ENCODE data around the gene DIS3L2. TPM values are rescaled to one million over a fixed set of nuclear protein-coding genes. Genes with fewer than 3 reads are reported as not detected.
"Not testable (repeated sequence)": the region's sequence is repeated elsewhere in the genome, so short reads cannot be mapped to it uniquely, and the experiment has no call there.

DIS3L2 gene
- total RNA-seq, 4 donors from 2014 or later, result 40.6 to 105 (median 43.9) TPM

DNA sequence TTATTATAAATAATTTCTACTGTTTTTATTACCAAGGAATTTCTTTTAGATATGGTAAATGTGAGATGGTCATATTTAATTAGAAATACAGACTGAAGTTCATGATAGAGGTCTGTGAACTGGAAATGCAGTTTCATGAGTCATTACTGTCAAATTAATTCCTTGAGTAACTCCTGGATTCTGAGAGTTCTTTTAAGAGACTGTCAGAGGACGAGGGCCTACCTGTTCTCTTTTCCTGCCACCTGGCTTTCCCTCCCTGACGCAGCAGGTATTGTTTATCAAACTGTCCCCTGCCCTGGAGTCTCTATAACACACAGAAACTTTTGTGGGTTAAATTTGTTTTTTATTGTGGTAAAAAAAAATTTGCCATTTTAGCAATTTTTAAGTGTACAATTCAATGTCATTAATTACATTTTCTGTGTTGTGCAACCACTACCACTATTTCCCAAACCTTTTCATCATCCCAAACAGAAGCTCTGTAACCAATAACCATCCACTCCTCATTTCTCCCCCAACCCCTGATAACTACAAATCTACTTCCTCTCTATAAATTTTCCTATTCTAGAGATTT lies 142.6 kb downstream of the DIS3L2 start:
- Histone ChIP-seq H3K4me3 (no peak overlapping the region), H3K36me3 (no peaks in the 10 kb centered on the region), H3K27me3 (no peaks in the 10 kb centered on the region), H3K4me1 (peaks cover 5% of the 10 kb centered on the region), H3K27ac (no peak overlapping the region), H3K9me3 (no peaks in the 10 kb centered on the region)
- 83% methylated on average over 2 of the region's 2 CpGs for WGBS
- TF ChIP-seq POLR2A (IDR thresholded peaks at IDR 0.05) (no peak), POLR2AphosphoS5 (IDR thresholded peaks at IDR 0.05) (no peak), EP300 (IDR thresholded peaks at IDR 0.05) (no peak)
- TF ChIP-seq, protein P1, sequence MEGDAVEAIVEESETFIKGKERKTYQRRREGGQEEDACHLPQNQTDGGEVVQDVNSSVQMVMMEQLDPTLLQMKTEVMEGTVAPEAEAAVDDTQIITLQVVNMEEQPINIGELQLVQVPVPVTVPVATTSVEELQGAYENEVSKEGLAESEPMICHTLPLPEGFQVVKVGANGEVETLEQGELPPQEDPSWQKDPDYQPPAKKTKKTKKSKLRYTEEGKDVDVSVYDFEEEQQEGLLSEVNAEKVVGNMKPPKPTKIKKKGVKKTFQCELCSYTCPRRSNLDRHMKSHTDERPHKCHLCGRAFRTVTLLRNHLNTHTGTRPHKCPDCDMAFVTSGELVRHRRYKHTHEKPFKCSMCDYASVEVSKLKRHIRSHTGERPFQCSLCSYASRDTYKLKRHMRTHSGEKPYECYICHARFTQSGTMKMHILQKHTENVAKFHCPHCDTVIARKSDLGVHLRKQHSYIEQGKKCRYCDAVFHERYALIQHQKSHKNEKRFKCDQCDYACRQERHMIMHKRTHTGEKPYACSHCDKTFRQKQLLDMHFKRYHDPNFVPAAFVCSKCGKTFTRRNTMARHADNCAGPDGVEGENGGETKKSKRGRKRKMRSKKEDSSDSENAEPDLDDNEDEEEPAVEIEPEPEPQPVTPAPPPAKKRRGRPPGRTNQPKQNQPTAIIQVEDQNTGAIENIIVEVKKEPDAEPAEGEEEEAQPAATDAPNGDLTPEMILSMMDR (IDR thresholded peaks at IDR 0.05), result no peak
- no peak for DNase-seq (ENCODE audit: low spot score in 2 of 2)

GRCh38 chr2:232111551-232111950 lies 150.0 kb downstream of the DIS3L2 start:
- H3K27ac ChIP-seq, result no peak overlapping the region
- no peaks in the 10 kb centered on the region for H3K36me3 ChIP-seq
- no peaks in the 10 kb centered on the region for H3K9me3 ChIP-seq
- no peaks in the 10 kb centered on the region for H3K27me3 ChIP-seq
- TF ChIP-seq POLR2AphosphoS5 (IDR thresholded peaks at IDR 0.05) (no peak), POLR2A (IDR thresholded peaks at IDR 0.05) (no peak), EP300 (IDR thresholded peaks at IDR 0.05) (no peak)
- TF ChIP-seq, protein P1 (IDR thresholded peaks at IDR 0.05), result no peak
- whole genome bisulfite sequencing, result 89% methylated on average over 1 of the region's 1 CpG
- no peak for DNase-seq (ENCODE audit: low spot score in 2 of 2)
- no peaks in the 10 kb centered on the region for H3K4me1 ChIP-seq
- no peak overlapping the region for H3K4me3 ChIP-seq

DNA sequence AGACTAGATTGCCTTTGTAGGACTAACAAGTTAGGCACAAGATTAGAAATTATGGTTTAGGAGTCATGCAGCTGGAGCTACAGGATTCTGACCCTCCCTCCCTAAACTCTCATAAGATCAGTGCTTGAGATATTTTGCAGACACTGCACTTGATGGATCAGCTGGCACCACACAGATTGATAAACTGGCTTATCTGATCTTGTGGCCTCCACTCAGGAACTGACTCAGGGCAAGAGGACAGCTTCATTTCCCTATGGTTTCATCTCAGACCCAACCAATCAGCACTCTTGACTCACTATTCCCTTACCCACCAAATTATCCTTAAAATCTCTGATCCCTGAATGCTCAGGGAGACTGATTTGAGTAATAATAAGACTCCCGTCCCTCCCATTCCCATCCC lies 152.3 kb downstream of the DIS3L2 start:
- no peak overlapping the region for H3K27ac ChIP-seq
- WGBS, result 70% methylated on average over 1 of the region's 1 CpG

GRCh38 chr2:232115728-232116361 lies 154.3 kb downstream of the DIS3L2 start:
- H3K27me3 ChIP-seq; H3K36me3 ChIP-seq; H3K27ac ChIP-seq; H3K4me1 ChIP-seq; DNase-seq (ENCODE audit: low spot score in 2 of 2); H3K4me3 ChIP-seq; H3K9me3 ChIP-seq: not testable (repeated sequence)
- WGBS, result 89% methylated on average over 6 of the region's 6 CpGs

More for the DNA sequence above, 152.3 kb downstream of the DIS3L2 start:
- H3K9me3 ChIP-seq, result no peaks in the 10 kb centered on the region
- H3K27me3 ChIP-seq, result no peaks in the 10 kb centered on the region
- no peak for TF ChIP-seq POLR2AphosphoS5 (IDR thresholded peaks at IDR 0.05)
- TF ChIP-seq POLR2A (IDR thresholded peaks at IDR 0.05), result no peak
- TF ChIP-seq, protein P1 (IDR thresholded peaks at IDR 0.05), result no peak
- TF ChIP-seq EP300 (IDR thresholded peaks at IDR 0.05), result no peak
- no peaks in the 10 kb centered on the region for H3K36me3 ChIP-seq
- no peak overlapping the region for H3K4me3 ChIP-seq
- DNase-seq (ENCODE audit: low spot score in 2 of 2), result no peak
- no peaks in the 10 kb centered on the region for H3K4me1 ChIP-seq

DNA sequence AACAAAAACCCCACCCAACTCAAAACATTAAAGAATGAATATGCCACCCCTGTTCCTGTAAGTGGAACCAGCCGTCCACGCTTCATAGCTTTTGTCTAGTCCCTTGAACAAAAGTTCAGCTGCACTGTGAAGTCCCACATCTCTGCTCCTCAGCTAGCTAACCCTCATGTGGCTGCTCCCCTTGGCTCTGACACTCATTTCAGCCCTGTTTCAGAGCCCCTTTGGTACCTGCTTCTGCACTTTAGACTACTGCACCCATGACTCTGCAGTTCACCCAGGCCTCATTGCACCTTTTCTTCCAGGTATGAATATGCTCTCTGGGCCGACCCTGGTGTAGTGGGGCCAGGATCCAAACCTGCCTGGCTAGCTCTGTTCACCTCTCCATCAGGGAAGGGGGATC lies 155.3 kb downstream of the DIS3L2 start:
- Histone ChIP-seq H3K27me3 (no peaks in the 10 kb centered on the region), H3K9me3 (no peaks in the 10 kb centered on the region), H3K4me3 (no peak overlapping the region), H3K27ac (no peak overlapping the region), H3K36me3 (no peaks in the 10 kb centered on the region), H3K4me1 (no peaks in the 10 kb centered on the region)
- TF ChIP-seq POLR2A (IDR thresholded peaks at IDR 0.05), result no peak
- TF ChIP-seq POLR2AphosphoS5 (IDR thresholded peaks at IDR 0.05), result no peak
- TF ChIP-seq EP300 (IDR thresholded peaks at IDR 0.05), result no peak
- TF ChIP-seq, protein P1 (IDR thresholded peaks at IDR 0.05), result no peak
- 85% methylated on average over 3 of the region's 3 CpGs for WGBS
- DNase-seq (ENCODE audit: low spot score in 2 of 2), result no peak
